Motor neuron (in vitro differentiated cells): Measurements from ENCODE around the gene FAM114A2. TPM values are rescaled to one million over a fixed set of nuclear protein-coding genes. Genes with fewer than 3 reads are reported as not detected.
A peak's percentile ranks its signal among the peaks of the same experiment; 100 is the strongest.
"Not testable (repeated sequence)": the region's sequence is repeated elsewhere in the genome, so short reads cannot be mapped to it uniquely, and the experiment has no call there.

Experiments used
- ATAC-seq, 8 experiments: fragments of 200-7000 bp; cut with Tn5 transposase; replicated peaks in 6 of 8; 2 replicates each; pipeline ENCODE4 v1.8.0; 2021; ENCODE audit warnings: mild to moderate bottlenecking in 8 of 8, moderate library complexity in 8 of 8
- H3K27ac ChIP-seq, 2 donors: fragments of 250-450 bp; sonication (Bioruptor Pico); 2 replicates each; pipeline ENCODE4 v1.9.0; 2021; ENCODE audit warnings: antibody characterized with exemption in 2 of 2, mild to moderate bottlenecking in 2 of 2, moderate library complexity in 1 of 2
- H3K4me1 ChIP-seq, 2 donors: fragments of 250-450 bp; sonication (Bioruptor Pico); replicated peaks in 1 of 2; 2 replicates each; pipeline ENCODE4 v1.6.1; 2021; ENCODE audit warnings: antibody characterized with exemption in 2 of 2, mild to moderate bottlenecking in 2 of 2, moderate library complexity in 1 of 2
- H3K4me3 ChIP-seq, 5 donors: fragments of 250-450 bp; sonication (Bioruptor Pico); 2 replicates each; pipeline ENCODE4 v1.9.0; 2021; ENCODE audit warnings: antibody characterized with exemption in 5 of 5, mild to moderate bottlenecking in 5 of 5, moderate library complexity in 4 of 5
- WGBS, 10 experiments: fragments of 450-650 bp; shearing (Covaris generic); methylation state at CpG; one replicate each; pipeline ENCODE4 v1.0.0; 2022; 5-methylcytosine and 5-hydroxymethylcytosine counted together
- in situ Hi-C, 9 experiments: fragments of 400-800 bp; cut with MboI; loops; one replicate each; pipeline ENCODE4 v1.15.0; 2021; ENCODE audit warnings: low sequenced_read_pairs in 9 of 9, low pct_unique_long_range_greater_than_20kb in 2 of 9; ENCODE audit not compliant: unreplicated experiment in 9 of 9
- total RNA-seq, 8 experiments: library from RNA; unstranded; fragments of 300-600 nt; gene quantifications; 2 replicates each; pipeline versions ENCODE4 v1.2.3 to v1.2.4, GENCODE V29; 2022

Gene FAM114A2
- total RNA-seq, 8 experiments from 2014 or later: 14.1 to 29.9 (median 20.1) TPM

- H3K4me3 ChIP-seq, H3K27ac ChIP-seq, H3K4me1 ChIP-seq, ATAC-seq: not testable (repeated sequence)
- in situ Hi-C loops: loop anchor here in 8 of 9 experiments (10.0 to 25.0 kb wide), 5 partner anchors 115 to 345 kb away; partner anchors contain the start of gene GALNT10 (in 2 of the 8)
- 40 to 100% (median 76%) methylated on average over 1 to 4 of the region's 5 CpGs; no CpG with 5 or more reads in 3 of the 10 experiments for WGBS, 10 experiments
These were observed 31.1 kb upstream of the FAM114A2 start for GRCh38 chr5:154069854-154070253.

DNA sequence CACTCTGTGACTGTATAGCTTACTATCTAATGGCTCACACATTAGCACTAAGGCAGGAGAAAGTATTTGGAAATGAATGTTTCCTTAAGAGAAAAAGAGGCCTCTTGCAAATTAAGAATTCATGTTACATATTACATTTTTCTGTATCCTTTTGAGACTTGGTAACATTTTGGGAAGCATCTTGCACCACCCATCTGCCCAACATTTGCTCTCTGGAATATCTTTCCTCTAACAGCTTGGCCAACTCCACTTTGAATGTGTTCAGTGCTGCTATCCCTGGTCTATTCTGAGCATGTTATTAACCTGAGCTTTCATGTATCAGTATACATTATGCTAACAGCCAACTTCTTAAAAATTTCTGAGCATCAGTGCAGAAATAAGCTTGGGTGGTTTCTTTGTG is 27.3 kb upstream of the FAM114A2 start:
- no peak overlapping the region for H3K4me3 ChIP-seq
- no peaks in the 10 kb centered on the region for H3K4me1 ChIP-seq
- no peak for ATAC-seq
- H3K27ac ChIP-seq: no peak overlapping the region
- in situ Hi-C loops: loop anchor here in 6 of 9 experiments (10.0 to 25.0 kb wide), 4 partner anchors 121 to 349 kb away; partner anchors contain the start of gene GALNT10 (in 2 of the 6)

- Histone ChIP-seq H3K4me1 (no peaks in the 10 kb centered on the region), H3K4me3 (no peak overlapping the region), H3K27ac (no peak overlapping the region)
- no peak for ATAC-seq
- in situ Hi-C loops: loop anchor here in 6 of 9 experiments (10.0 to 25.0 kb wide), 4 partner anchors 124 to 351 kb away; partner anchors contain the start of gene GALNT10 (in 2 of the 6)
These were observed 24.7 kb upstream of the FAM114A2 start for GRCh38 chr5:154063372-154063771.

GRCh38 chr5:154060606-154061005 is 21.9 kb upstream of the FAM114A2 start:
- ATAC-seq: no peak
- in situ Hi-C loops: loop anchor here in 6 of 9 experiments (10.0 to 25.0 kb wide), 4 partner anchors 127 to 354 kb away; partner anchors contain the start of gene GALNT10 (in 2 of the 6)

DNA sequence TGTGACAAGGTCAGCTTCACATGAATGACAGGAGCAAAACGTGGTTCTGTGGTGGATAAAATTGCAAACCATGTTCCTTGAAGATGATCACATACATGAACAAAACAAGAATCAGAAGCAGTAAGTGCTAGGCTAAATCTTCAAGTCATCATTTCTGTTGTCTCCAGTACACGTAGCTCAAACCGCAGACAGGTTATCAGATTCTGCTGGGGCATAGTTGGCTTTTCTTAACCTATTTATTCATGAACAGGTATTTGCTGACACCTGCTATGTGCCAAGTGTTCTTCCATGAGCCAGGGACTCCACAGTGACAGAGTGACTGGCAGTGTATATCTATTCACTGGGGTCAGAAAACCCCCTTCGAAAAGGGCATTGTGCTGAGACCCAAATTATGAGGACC is 20.9 kb upstream of the FAM114A2 start:
- H3K4me3 ChIP-seq: no peak overlapping the region
- in situ Hi-C loops: loop anchor here in 5 of 9 experiments (25.0 kb wide), 2 partner anchors 128 to 353 kb away; partner anchors contain the start of gene GALNT10 (in 2 of the 5)
- no peak for ATAC-seq
- WGBS, 10 experiments: 33 to 100% (median 72%) methylated on average over 1 to 4 of the region's 4 CpGs; no CpG with 5 or more reads in 1 of the 10 experiments
- no peak overlapping the region for H3K27ac ChIP-seq
- no peaks in the 10 kb centered on the region for H3K4me1 ChIP-seq

More at GRCh38 chr5:154060606-154061005, 21.9 kb upstream of the FAM114A2 start:
- H3K4me3 ChIP-seq: no peak overlapping the region
- 17 to 100% (median 70%) methylated on average over 1 to 3 of the region's 3 CpGs; no CpG with 5 or more reads in 2 of the 10 experiments for WGBS, 10 experiments
- no peaks in the 10 kb centered on the region for H3K4me1 ChIP-seq
- H3K27ac ChIP-seq: no peak overlapping the region

- in situ Hi-C loops: loop anchor here in 5 of 9 experiments (25.0 kb wide), 2 partner anchors 128 to 353 kb away; partner anchors contain the start of gene GALNT10 (in 2 of the 5)
- 32 to 100% (median 66%) methylated on average over 1 to 6 of the region's 6 CpGs for WGBS, 10 experiments
- no peak for ATAC-seq
- Histone ChIP-seq H3K4me1 (no peaks in the 10 kb centered on the region), H3K27ac (no peak overlapping the region), H3K4me3 (no peak overlapping the region)
These were observed 20.3 kb upstream of the FAM114A2 start for GRCh38 chr5:154059039-154059430.

GRCh38 chr5:154058055-154059038 is 19.6 kb upstream of the FAM114A2 start:
- peak in 3 of 8 experiments; percentile 36 to 51 (median 41) for ATAC-seq
- Histone ChIP-seq H3K27ac (no peak overlapping the region), H3K4me3 (no peak overlapping the region), H3K4me1 (no peaks in the 10 kb centered on the region)
- in situ Hi-C loops: loop anchor here in 5 of 9 experiments (25.0 kb wide), 2 partner anchors 129 to 354 kb away; partner anchors contain the start of gene GALNT10 (in 2 of the 5)
- WGBS, 10 experiments: 49 to 97% (median 84%) methylated on average over 2 to 10 of the region's 10 CpGs; no CpG with 5 or more reads in 2 of the 10 experiments

GRCh38 chr5:154055201-154055600 is 16.5 kb upstream of the FAM114A2 start:
- 80 to 100% (median 88%) methylated on average over 1 to 2 of the region's 2 CpGs; no CpG with 5 or more reads in 2 of the 10 experiments for WGBS, 10 experiments
- in situ Hi-C loops: loop anchor here in 5 of 9 experiments (25.0 kb wide), 2 partner anchors 132 to 357 kb away; partner anchors contain the start of gene GALNT10 (in 2 of the 5)

GRCh38 chr5:154053468-154053867 is 14.8 kb upstream of the FAM114A2 start:
- no peak for ATAC-seq
- 50 to 100% (median 89%) methylated on average over 1 to 3 of the region's 4 CpGs; no CpG with 5 or more reads in 2 of the 10 experiments for WGBS, 10 experiments
- no peak overlapping the region for H3K4me3 ChIP-seq
- no peaks in the 10 kb centered on the region for H3K4me1 ChIP-seq
- in situ Hi-C loops: loop anchor here in 5 of 9 experiments (25.0 kb wide), 2 partner anchors 134 to 359 kb away; partner anchors contain the start of gene GALNT10 (in 2 of the 5)
- no peak overlapping the region for H3K27ac ChIP-seq

More at GRCh38 chr5:154055201-154055600, 16.5 kb upstream of the FAM114A2 start:
- peak in 1 of 8 experiments; percentile 27 for ATAC-seq
- no peaks in the 10 kb centered on the region for H3K4me1 ChIP-seq
- no peak overlapping the region for H3K27ac ChIP-seq
- no peak overlapping the region for H3K4me3 ChIP-seq

DNA sequence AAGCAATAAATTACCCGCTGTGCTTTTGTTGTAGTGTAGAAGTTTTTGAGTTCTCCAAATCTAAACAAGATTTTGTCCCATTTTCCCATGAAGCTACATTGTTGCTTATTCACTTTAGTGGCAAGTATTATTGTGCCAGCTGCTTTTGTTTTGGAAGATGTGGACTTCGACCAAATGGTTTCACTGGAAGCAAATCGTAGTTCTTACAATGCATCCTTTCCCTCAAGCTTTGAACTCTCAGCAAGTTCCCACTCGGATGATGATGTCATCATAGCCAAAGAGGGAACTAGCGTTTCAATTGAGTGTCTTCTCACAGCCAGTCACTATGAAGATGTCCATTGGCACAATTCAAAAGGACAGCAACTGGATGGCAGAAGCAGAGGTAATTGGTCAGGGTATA is 10.9 kb upstream of the FAM114A2 start:
- no peak for ATAC-seq
- Histone ChIP-seq H3K4me1 (no peaks in the 10 kb centered on the region), H3K27ac (no peak overlapping the region), H3K4me3 (no peak overlapping the region)
- 70 to 100% (median 91%) methylated on average over 1 to 5 of the region's 5 CpGs; no CpG with 5 or more reads in 1 of the 10 experiments for WGBS, 10 experiments
- in situ Hi-C loops: loop anchor here in 5 of 9 experiments (25.0 kb wide), 2 partner anchors 138 to 363 kb away; partner anchors contain the start of gene GALNT10 (in 2 of the 5)

DNA sequence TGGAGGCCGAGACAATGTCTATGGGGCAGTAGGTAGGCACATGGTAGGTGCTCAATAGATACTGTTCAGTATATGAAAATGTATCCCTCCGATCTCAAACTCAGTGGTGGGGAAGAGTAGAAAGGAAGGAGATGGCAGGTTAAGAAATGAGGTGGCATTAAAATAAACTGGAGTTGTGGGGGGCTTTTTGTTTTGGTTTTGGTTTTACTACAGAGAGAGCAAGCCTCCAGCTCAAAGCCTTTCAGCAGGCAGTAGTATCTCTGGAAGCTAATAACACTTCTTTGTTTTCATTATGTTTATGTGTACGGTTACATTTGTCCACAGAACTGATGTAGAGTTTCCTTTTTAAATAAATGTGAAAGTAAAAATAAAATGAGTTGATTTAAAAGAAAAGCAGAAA is 8.6 kb upstream of the FAM114A2 start:
- Histone ChIP-seq H3K4me3 (no peak overlapping the region), H3K4me1 (no peaks in the 10 kb centered on the region), H3K27ac (no peak overlapping the region)
- no peak for ATAC-seq
- WGBS, 10 experiments: 80 to 100% (median 100%) methylated on average over 1 to 3 of the region's 3 CpGs
- in situ Hi-C loops: no loop called here

DNA sequence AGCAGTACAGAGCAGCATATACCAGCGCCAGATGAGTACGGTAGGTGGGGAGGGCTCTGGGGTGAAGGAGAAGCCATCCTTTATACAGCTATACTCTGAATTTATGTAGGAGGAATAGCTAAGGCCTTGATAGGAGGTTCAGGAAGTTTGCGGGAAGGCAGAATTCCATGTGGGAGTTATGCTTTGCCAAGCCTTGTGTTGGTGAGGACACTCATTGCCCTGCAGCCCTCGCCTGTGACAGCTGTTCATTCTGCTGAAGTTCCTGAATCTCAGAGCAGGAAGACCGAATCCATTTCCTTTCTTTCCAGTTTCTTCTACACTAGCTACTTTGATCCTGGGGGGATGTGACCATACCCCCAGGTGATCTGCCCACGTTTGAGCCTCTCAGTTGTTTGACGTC is 7.8 kb upstream of the FAM114A2 start:
- in situ Hi-C loops: no loop called here
- 60 to 100% (median 88%) methylated on average over 1 to 7 of the region's 7 CpGs; no CpG with 5 or more reads in 1 of the 10 experiments for whole genome bisulfite sequencing, 10 experiments
- Histone ChIP-seq H3K4me3 (no peak overlapping the region), H3K27ac (no peak overlapping the region), H3K4me1 (no peaks in the 10 kb centered on the region)
- no peak for ATAC-seq
